Measurements from ENCODE around the gene IDUA.
A peak's percentile ranks its signal among the peaks of the same experiment; 100 is the strongest.

IDUA gene

DNA sequence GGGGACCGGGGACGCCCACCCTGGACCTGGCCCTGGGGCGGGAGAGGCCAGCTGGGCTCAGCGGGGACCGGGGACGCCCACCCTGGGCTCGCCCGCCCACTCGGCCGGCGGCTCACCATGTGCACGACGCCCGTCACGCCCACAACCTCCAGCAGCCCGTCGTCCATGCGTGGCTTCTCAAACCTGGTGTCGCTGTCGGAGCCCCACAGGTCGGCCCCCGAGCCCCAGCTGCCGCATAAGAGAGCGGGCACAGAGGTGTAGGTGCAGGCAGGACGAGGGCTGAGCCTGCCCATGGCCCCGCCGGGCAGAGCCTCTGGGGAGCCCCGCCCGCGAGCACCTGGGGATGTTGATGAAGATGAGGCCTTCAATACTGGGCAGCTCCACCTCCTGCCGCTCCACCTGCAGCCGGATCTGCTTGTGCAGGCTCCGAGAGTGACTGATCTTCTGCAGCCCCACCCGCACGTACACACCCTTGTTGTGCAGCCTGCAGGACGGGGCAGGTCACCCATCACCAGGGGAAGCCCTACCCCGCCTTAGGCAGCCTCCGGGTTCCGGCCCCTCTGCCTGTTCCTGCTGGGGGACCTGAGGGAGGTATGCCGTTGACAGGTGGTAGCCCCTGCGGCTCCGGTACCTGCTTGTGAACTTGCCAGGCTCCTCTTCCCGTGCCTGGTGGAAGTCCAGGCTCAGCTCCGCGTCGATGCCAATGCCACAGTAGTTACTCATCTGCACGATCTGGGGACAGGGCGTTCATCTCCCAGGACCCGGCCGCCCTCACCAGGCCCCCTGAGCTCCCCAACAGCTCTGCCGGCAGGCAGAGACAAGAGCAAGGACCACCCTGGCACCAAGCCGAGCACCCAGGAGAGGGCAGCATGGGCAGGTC is 25.3 kb upstream of the IDUA start:
- H3K27ac ChIP-seq, result peak overlapping the region; percentile 91
- TF ChIP-seq, protein P1, sequence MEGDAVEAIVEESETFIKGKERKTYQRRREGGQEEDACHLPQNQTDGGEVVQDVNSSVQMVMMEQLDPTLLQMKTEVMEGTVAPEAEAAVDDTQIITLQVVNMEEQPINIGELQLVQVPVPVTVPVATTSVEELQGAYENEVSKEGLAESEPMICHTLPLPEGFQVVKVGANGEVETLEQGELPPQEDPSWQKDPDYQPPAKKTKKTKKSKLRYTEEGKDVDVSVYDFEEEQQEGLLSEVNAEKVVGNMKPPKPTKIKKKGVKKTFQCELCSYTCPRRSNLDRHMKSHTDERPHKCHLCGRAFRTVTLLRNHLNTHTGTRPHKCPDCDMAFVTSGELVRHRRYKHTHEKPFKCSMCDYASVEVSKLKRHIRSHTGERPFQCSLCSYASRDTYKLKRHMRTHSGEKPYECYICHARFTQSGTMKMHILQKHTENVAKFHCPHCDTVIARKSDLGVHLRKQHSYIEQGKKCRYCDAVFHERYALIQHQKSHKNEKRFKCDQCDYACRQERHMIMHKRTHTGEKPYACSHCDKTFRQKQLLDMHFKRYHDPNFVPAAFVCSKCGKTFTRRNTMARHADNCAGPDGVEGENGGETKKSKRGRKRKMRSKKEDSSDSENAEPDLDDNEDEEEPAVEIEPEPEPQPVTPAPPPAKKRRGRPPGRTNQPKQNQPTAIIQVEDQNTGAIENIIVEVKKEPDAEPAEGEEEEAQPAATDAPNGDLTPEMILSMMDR (IDR thresholded peaks at IDR 0.05), result no peak
- TF ChIP-seq ZFX (IDR thresholded peaks at IDR 0.05; ENCODE audit: borderline replicate concordance), result no peak

DNA sequence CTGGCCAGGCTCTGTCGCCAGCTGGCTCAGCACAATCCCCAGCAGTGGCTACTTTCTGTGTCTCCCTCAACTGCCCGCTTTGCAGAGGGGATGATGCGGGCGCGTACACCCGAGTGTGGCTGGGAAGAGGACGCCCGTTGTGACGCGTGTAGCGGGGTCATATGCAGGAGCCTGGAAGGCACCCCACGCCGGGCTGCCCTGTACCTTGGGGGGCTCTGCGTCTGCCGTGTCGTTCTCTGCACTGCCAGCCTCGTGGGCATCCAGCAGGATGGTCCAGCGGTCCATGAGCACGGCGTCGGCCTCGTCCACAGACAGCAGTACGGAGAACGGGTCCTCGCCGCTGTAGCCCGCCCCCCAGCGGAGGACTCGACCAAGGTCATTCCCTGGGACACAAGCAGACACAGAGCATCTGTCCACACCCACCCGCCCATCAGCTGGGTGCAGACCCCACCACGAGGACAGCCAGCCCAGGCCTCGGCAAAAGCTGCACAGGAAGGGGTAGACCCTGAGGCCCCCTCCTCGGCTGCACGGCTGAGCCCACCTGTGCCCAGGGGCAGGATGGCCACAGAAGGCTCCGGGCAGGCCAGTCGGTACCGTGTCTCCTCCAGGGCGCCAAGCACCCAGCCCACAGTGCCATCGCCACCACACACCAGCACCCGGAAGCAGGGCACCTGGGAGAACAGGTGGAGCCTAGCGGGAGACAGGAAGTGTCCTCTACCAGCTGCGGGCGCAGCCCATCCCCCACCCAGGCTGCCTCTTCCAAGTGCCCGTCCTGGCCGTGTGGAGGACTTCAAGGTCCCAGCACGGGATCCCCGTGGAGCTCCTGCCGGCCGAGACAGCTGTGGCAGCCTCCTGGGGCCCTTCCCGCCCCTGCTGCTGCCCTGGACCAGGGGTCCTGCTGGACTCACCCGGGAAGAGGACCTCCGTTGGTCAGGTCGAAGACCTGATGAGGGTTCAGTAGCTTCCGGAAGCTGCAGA is 24.3 kb upstream of the IDUA start:
- no peak for TF ChIP-seq ZFX (IDR thresholded peaks at IDR 0.05; ENCODE audit: borderline replicate concordance)
- TF ChIP-seq, protein P1 (IDR thresholded peaks at IDR 0.05), result peak; percentile 61
- peak overlapping the region; percentile 91 for H3K27ac ChIP-seq

DNA sequence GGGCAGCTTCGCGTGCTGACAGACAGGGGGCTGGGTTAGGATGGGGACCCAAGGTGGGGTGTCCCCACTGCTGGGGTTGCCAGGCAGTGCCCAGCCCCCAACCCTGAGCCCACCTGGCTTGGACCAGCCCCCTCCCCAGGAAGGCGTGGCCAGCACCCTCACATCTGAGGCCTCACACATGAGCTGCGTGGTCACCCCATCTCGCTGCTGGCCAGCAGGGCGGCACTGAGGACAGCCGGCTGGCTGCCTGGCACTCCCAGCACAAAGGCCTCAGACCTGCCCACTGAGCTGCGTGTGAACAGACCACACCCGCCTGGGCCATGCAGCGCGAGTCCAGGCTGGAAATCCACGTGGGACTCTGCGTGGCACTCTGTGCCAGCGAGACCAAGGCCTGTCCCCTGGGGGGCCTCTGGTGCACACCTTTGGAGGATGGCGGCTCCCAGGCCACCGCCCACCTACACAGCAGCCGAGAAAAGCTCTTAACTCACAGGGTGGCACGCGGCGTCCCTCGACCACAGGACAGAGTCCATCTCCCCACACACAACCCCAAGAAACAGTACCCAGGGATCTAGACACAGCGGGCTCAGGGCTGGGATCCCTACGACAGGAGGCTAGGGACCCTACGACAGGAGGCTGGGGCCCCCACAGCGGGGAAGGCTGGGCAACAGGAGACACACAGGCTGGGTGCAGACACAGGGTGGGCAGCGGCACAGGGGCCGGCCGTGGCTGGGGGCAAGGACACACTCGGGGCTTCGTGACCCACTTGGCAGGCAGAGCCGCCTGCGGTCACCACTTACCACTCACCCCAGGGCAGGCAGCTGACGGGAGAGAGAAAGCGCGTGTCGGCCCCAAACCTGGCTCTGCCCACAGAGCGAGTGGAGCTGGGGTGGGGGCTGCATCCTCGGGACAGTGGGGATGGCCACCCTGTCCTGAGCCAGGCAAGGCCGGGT is 23.3 kb upstream of the IDUA start:
- peak overlapping the region; percentile 91 for H3K27ac ChIP-seq
- TF ChIP-seq, protein P1 (IDR thresholded peaks at IDR 0.05), result peak; percentile 14; the same call in 1 of the 2 replicates
- no peak for TF ChIP-seq ZFX (IDR thresholded peaks at IDR 0.05; ENCODE audit: borderline replicate concordance)

DNA sequence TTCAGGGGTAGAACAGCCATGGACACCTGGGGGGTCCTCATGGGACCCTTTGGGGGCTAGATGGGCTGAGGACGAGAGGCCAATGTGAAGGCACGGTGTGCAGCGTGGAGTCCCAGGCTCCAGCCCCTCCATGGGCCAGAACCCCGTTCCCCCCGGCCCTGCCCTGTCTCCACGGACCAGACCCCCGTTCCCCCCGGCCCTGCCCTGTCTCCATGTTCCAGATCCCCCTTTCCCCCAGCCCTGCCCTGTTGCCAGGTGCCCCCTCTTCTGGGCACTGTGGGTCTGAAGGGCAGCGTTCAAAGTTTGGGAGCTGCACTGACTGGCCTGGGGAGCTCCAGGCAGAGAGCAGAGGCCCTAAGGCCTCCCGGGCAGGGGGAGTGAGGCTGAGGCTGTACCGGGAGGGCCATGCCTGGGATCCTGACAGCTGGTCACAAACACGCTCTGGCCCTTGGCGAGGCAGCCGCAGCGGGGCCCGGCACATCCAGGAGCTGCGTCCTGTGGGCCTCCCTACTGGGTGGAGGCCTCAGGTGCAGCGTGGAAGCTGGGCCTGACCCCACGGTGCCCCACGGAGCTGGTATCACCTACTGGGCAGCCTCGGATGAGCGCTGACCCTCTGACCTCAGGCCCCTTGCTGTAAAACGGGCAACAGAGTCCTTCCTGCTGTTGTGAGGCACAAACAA is 22.4 kb upstream of the IDUA start:
- TF ChIP-seq, protein P1 (IDR thresholded peaks at IDR 0.05), result no peak
- no peak for TF ChIP-seq ZFX (IDR thresholded peaks at IDR 0.05; ENCODE audit: borderline replicate concordance)
- H3K27ac ChIP-seq, result no peak overlapping the region

DNA sequence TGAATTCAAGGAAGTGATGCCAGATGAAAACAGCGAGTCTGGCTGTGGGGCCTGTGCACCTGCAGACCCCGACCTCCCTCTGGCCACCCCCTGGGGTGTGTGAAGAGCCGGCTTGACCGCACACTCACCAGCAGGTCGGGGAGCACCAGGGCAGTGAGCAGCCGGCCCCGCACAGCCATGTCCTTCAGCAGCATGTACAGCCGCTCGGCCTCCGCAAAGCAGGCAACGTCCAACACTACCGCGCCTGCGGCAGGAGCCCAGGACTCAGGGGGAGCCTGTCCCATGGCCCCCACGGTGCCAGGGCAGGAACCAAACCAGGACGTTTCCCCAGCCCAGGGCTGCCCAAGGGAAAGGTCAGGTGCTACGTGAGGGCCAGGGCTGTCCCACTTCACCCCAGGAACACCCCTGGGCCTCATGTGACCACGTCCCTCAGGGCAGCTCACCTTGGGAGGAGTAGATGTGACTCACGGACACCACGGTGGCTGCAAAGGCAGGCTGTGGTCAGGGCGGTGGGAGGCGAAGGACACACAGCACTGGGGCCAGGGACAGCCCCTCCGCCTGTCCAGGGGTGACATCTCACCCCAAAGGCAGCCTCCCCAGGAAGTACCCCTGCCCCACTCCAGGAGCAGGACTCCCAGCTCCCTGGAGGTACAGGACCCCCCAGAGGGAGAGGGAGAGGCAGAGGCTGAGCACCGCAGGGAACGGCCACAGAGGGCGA is 21.6 kb upstream of the IDUA start:
- TF ChIP-seq, protein P1 (IDR thresholded peaks at IDR 0.05), result no peak
- TF ChIP-seq ZFX (IDR thresholded peaks at IDR 0.05; ENCODE audit: borderline replicate concordance), result no peak
- peak overlapping the region; percentile 8; the same call in 1 of the 2 replicates for H3K27ac ChIP-seq
